HG03378 (cell line): ENCODE data around the gene EYA2.

Source experiments
- ATAC-seq: cut with Tn5 transposase; IDR thresholded peaks from one replicate; pipeline ENCODE4 v1.9.1; 2021; ENCODE audit warnings: mild to moderate bottlenecking, moderate library complexity; ENCODE audit not compliant: unreplicated experiment

EYA2 gene

DNA sequence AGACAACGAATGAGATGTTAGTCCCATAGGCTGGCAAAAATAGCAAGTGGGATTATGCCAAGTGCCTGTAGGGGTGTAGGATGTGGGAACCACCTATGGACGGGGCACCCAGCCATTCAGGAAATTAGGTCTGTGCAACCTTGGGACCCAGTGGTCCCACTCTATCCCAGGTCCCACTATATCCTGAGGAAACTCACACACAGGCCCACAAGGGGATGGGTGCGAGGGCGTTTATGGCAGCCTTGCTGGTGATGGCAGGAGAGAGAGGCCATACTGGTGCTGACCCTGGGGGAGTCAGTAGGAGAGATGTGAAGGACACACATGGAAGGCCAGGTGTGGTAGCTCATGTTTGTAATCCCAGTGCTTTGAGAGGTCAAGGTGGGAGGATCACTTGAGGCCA lies 163.6 kb downstream of the EYA2 start:
- ATAC-seq, result no peak

DNA sequence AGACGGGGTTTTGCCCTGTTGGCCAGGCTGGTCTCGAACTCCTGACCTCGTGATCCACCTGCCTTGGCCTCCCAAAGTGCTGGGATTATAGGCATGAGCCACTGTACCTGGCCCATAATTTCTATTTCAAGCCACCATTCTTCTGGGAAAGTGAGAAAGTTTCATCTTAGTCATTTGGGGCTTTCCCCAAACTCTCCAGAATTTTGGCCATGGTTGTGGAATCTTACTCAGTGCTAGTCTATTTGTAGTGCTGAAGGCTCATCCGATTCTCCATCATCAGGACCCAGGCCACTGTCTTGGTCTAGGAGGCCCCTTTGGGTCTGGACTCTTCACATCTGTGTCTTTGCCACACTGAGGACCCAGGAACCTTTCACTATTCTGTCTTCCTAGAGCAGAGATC lies 164.9 kb downstream of the EYA2 start:
- ATAC-seq, result no peak

DNA sequence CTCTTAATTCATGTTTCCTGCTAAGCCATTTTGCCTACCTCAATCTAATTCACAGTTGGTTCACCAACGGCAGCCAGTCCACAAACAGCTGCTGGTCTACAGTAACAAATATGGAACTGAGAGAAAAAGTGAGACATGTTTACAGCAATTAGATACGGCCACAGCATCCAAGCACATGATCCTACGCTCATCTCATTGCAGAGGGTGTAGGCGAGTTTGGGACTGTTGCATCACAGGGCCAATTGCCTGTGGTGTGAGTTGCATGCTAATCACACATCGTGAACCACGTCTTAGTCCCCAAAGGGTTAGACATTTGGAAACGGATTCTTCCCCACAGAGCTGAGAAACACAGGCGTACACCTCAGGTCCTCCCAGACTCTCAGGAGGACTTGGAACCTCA lies 166.9 kb downstream of the EYA2 start:
- no peak for ATAC-seq

DNA sequence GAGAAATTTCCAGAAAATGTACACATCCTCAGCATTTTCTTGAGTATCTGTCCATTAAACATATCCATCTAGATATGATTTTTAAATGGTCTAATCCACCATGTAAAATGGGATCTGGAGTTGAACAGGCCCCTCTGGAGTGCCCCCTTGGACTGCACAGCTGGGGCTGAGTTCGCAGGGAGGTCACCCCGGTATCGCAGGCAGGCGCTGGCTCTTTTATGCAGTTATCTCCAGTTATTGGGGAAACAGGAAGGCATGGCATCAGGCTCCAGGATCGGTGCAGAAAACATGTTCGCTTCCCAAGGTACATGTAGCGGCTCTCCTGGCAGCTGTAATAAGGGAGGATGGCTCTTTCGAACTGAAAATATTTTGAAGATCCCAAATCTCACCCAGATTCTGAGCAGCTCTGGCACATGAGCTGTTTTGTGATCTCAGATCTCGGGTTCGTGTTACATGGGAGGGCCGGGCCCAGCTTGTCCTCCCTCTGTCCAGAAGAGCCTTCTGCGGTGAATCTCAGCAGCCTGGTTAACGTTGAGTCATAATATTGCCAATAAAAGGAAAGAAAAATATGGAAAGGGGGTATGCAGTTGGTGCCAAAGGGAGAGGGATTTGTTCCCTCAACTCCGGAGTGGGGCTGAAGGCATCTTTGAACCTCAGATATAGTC lies 167.7 kb downstream of the EYA2 start:
- ATAC-seq, result no peak

DNA sequence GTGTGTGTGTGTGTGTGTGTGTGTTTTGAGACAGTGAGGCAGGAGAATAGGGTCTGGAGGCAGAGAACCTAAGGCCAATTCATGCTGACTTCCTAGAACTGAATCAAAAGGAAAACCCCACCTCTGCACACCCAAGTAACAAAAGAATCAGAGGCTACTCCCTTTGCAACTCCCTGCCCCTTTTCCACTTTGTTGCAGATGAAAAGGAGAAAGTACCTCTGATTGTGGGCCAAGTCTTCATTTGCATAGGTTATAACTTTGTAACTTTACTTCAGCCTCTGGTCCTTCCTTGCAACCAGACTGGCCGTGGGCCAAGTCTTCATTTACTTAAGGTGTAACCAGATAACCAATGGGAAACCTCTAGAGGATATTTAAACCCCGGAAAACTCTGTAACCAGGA lies 168.8 kb downstream of the EYA2 start:
- no peak for ATAC-seq

DNA sequence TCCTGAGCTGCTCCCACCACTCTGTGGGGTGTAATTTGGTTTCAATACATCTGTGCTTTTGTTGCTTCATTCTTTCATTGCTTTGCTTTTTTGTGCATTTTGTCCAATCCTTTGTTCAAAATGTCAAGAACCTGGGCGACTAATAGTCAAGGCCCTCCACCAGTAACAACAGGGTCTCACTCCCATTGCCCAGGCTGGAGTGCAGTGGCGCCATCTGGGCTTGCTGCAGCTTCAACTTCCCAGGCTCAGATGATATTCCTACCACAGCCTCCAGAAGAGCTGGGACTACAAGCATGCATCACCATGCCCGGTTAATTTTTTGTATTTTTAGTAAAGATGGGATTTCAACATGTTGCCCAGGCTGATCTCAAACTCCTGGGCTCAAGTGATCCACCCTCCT lies 169.2 kb downstream of the EYA2 start:
- no peak for ATAC-seq

DNA sequence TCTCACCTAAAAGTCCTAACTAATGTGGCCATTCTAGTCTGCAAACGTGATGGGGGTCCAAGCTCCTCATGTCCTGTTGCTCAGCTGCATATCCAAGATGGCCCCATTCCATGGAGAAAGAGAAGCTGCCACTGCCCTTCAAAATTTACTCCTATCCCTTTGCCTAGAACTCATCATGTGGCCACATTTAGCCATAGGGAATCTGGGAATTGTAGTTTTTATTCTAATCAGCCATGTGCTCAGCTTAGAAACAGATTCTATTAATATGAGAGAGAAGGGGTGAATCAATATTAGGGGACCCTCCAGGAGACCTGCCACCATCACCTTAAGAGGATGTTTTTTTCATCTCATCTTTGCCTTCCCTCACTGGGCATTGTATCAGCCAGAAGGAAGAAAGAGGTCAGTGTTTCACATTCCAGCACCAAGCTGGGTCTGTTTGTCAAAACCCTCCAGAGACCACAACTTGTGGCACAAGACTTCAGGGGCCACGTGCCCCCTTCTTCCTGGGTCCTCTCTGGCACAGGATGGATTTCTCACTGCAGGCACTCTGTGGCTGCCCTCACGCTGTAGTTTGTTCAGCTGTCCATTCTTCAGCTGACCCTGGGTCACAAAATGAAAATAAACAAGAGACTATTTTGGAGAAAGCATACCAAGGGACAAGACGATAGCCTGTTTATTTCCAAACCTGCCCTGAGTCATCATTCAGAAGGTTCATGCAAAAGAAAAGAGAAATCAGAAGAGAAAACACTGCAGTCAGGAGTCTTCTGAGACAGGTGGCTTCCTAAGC lies 172.0 kb downstream of the EYA2 start:
- ATAC-seq, result no peak

DNA sequence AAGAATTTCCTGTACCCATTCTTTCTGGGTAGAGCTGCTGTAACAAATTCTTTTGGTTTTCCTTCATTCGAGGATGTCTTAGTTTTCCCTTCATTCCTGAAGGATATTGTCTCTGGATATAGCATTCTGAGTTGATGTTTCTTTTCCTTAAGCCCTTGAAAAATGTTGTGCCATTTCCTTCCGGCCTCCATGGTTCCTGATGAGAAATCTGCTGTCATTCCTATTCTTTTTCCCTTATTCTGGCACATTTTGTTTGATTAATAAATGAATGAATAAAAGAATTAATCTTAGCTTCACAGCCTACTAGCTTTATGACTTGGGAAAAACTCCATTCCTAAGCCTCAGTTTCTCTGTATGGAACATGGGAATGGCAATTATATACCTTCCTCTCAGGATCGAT lies 173.1 kb downstream of the EYA2 start:
- no peak for ATAC-seq

DNA sequence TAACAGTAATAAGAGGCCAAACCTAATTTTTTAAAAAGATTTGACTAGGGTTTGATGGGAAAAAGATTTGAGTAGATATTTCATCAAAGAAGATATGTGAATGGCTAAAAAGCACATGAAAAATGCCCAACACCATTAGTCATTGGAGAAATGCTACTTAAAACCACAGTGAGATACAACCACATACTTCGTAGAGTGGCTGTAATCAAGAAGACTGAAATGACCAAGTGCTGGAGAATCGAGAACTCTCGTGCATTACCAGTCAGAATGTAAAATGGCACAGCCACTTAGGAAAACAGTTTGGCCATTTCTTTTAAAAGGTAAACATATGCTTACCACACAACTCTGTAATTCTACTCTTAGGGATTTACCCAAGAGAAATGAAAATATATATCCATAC lies 175.5 kb downstream of the EYA2 start:
- no peak for ATAC-seq

DNA sequence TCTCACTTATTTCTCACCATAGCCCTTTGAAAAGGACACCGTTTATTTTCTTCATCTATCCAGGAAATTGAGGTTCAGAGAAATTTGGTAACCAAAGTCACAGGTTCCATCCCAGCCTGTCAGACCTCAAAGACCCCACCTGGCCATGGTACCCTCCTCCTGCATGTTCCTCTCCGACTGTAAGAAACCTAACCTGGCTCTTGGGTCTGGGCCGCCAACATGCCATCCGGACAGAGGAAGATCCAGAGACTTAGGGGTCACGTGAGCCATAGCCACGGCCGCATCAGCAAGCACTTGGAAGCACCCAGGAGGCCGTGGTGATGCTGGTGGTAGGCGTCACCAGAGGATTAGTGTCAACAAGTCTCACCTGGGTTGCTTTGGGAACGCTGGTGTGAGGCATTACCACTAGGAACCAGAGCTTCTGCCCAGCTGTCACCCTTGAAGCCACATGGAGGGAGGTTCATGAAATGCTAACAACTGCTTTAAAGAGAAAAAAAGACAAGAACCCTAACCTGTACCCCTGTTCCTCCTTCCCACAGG lies 177.1 kb downstream of the EYA2 start:
- ATAC-seq, result no peak

DNA sequence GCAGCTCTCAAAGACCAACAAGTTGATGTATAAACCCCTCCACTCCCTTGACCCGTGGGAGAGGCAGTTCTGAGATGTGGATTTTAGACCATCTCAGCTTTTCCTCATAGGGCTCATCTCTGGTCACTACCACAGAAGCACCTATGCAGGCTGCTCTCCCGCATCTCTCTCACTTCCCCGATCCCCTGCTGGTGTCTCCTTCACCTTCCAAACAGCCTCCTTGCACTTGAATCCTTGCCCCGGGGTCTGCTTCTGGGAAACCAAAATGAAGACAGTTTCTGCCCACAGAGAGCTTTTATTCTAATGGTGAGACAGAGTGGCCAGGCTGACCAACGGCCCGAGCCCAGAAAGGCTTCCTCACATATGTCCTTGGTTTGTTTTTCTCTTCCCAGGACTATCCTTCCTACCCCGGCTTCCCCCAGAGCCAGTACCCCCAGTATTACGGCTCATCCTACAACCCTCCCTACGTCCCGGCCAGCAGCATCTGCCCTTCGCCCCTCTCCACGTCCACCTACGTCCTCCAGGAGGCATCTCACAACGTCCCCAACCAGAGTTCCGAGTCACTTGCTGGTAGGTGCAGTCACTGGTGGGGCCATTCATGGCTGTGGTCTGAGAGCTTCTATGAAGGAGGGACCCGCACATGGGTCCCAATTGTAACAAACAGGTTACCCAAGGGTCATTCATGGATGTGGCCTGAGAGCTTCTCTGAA lies 179.3 kb downstream of the EYA2 start:
- no peak for ATAC-seq

DNA sequence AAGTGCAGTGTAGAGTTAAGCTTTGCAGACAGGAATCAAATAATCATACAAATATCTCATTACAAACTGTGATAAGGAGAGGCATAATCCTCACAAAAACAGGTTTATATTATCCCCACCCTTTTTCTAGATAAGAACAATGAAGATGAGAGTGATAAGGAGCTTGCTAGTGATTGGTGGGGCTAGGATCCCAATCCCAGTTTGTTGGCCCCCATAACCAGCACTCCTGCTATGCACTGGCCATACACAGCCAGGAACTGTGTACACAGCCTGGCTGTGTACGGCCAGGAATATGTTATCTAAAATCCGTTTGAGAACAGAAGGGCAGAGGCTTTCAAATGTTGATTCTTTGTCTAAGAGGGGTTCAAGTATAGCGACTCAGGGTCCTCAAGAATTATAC lies 180.6 kb downstream of the EYA2 start:
- ATAC-seq, result no peak

DNA sequence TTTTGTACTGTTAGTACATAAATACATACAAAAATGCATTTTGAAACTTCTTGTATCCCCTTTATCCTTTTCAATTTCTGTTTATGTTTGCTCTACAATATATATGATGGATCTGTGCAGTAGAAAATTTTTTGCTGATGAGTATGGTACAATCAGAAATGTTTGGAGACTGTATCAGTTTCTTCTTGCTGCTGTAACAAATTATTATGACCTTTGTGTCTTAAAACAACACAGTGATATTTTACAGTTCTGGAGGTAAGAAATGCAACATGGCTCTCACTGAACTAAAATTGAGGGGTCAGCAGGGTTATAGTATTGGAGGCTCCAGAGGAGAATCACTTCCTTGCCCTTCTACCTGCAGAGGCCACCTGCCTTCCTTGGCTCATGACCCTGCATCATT lies 184.4 kb downstream of the EYA2 start:
- ATAC-seq, result no peak

DNA sequence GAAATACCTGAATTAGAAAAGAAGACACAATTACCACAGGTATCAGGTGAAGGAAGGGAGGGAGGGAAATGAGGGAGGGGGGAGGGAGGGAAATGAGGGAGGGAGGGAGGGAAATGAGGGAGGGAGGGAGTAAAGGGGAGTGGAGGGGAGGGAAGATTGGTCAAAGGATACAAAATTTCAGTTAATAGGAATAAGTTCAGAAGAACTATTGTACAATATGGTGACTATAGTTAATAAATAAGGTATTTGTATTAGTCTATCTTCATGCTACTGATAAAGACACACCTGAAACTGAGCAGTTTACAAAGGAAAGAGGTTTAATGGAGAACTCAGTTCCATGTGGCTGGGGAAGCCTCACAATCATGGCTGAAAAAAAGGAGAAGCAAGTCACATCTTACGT lies 185.7 kb downstream of the EYA2 start:
- no peak for ATAC-seq

DNA sequence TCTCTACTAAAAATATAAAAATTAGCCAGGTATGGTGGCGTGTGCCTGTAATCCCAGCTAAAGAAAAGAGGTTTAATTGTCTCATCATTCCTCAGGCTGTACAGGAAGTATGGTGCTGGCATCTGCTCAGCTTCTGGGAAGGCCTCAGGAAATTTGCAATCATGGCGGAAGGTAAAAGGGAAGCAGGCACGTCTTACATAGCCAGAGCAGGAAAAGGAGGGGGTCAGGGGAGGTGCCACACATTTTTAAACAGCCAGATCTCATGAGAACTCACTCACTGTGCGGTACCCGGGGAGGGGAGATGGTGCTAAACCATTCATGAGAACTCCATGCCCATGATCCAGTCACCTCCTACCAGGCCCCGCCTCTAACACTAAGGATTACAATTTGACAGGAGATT lies 191.7 kb downstream of the EYA2 start:
- no peak for ATAC-seq

DNA sequence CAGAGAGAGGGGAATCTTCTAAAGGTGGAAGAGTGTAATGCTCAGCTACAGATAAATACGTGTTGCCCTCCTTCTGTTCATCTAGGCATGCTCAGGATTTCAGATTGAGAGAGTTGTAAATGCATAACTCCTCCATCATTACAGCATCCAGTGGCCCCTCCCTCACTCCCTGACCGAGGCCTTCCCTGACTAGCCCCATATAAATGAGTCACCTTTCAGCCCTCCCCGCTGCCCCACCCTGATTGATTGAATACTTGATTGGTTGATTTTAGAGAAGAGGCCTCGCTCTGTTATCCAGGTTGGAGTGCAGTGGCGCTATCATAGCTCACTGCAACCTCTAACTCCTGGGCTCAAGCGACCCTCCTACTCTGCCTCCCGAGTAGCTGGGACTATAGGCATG lies 193.7 kb downstream of the EYA2 start:
- no peak for ATAC-seq

DNA sequence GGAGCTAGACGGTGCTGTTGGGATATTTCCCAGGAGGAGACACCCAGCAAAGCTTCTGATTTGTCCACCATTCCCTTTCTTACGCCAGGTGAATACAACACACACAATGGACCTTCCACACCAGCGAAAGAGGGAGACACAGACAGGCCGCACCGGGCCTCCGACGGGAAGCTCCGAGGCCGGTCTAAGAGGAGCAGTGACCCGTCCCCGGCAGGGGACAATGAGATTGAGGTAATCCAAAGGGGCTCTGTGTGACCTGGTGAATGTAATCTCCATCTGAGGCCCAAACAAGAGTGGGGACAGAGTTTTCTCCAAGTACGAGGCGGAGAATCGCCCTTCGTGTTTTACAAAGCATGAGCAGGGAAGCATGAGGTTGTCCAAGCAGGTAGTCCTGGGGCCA lies 194.5 kb downstream of the EYA2 start:
- ATAC-seq, result no peak

DNA sequence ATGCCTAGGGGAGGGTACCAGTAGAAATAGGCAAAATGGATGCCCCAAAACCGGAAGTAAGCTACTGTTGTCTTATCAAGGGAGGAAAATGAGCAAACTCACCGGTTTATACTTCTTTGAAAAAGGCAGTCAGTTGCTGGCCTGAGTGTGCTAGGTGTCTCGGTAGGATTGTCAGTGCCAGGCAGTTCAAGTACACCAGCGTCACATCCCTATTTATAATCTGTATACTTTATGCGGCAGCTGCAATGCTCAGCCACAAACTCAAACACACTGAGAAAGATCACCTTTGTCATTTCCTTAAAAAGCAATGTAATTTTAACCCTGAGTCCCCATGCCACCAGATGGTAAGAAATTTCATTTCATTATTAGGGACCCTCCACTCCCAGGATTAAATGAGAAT lies 196.2 kb downstream of the EYA2 start:
- ATAC-seq, result no peak

DNA sequence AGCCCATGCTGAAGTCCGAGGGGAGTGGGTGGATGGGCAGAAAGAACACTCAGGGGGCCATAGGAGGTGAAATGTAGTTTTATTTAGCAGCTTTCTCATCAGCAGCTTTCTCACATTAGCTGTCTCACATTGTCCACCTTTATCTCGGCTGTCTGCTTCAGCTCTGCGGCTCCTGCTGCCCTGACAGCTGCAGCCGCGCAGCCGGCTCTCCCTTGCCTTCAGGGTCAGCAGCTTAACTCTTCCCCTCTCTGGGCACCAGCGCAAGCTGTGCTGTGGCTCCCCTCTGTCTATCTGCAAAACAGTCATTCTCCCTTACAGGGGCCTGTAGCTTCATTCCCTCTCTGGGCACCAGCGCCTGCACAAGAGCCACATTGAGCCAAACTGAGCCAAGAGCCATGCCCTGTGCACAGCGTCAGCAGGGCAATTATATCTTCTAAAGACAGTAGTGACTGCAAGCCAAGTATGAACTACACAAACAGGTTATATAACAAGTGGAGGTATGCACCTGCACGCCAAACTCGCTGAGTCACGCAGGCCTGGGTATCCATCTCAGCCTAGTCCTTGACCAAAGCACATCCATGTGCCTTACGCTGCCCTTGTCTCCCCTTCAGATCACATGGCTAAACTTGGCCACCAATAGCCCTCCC lies 198.8 kb downstream of the EYA2 start:
- no peak for ATAC-seq

DNA sequence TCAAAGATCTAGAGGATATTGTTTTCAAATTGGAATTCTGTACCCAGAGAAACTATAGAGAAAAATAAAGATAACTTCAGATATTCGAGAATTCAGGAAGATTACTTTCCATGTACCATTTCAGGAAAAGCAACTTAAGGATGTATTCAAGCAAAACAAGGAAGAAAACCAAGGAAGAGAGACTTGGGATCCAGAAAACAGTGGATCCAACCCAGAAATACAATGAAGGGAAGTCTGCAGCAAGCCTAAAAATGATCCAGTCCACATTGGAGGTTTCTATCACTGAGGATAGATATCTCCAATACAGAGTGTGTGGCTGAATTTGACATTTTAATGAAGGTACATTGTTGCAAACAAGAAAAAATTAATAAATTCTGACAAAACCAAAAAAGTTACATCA lies 201.0 kb downstream of the EYA2 start:
- no peak for ATAC-seq
